Measurements from ENCODE around the gene PSMA5.
"Not testable (repeated sequence)": the region's sequence is repeated elsewhere in the genome, so short reads cannot be mapped to it uniquely, and the experiment has no call there.

PSMA5 gene

GRCh38 chr1:109432336-109432735 lies 6.1 kb upstream of the PSMA5 start:
- DNase-seq (ENCODE audit: low spot score): no peak

- no peak for DNase-seq (ENCODE audit: low spot score)
Measured at GRCh38 chr1:109427171-109427467, 871 bp upstream of the PSMA5 start.

GRCh38 chr1:109425391-109426280 lies 612 bp downstream of the PSMA5 start:
- DNase-seq (ENCODE audit: low spot score): peak; percentile 17

- DNase-seq (ENCODE audit: low spot score): no peak
Measured at GRCh38 chr1:109423498-109423897, 2.8 kb downstream of the PSMA5 start.

GRCh38 chr1:109412551-109412950 lies 13.7 kb downstream of the PSMA5 start:
- no peak for DNase-seq (ENCODE audit: low spot score)

GRCh38 chr1:109404838-109405237 lies 21.4 kb downstream of the PSMA5 start:
- DNase-seq (ENCODE audit: low spot score): no peak

- DNase-seq (ENCODE audit: low spot score): no peak
Measured at GRCh38 chr1:109402025-109402424, 24.2 kb downstream of the PSMA5 start.

GRCh38 chr1:109400035-109400655 lies 26.1 kb downstream of the PSMA5 start:
- no peak for DNase-seq (ENCODE audit: low spot score)

- no peak for DNase-seq (ENCODE audit: low spot score)
Measured at GRCh38 chr1:109399326-109399957, 26.8 kb downstream of the PSMA5 start.

GRCh38 chr1:109398343-109399225 lies 27.7 kb downstream of the PSMA5 start:
- DNase-seq (ENCODE audit: low spot score): no peak

GRCh38 chr1:109397581-109398342 lies 28.5 kb downstream of the PSMA5 start, which contains the start of gene SORT1:
SORT1 (minus strand) TSS chr1:109397918; CDS start chr1:109397892, 26 bp downstream.
- DNase-seq (ENCODE audit: low spot score): peak; percentile 90

GRCh38 chr1:109396871-109397580 lies 29.2 kb downstream of the PSMA5 start:
- no peak for DNase-seq (ENCODE audit: low spot score)

- DNase-seq (ENCODE audit: low spot score): no peak
Measured at GRCh38 chr1:109396513-109396839, 29.8 kb downstream of the PSMA5 start.

GRCh38 chr1:109395602-109396512 lies 30.4 kb downstream of the PSMA5 start:
- DNase-seq (ENCODE audit: low spot score): no peak

GRCh38 chr1:109395282-109395599 lies 31.0 kb downstream of the PSMA5 start:
- not testable (repeated sequence) for DNase-seq (ENCODE audit: low spot score)

GRCh38 chr1:109394591-109395281 lies 31.5 kb downstream of the PSMA5 start:
- DNase-seq (ENCODE audit: low spot score): no peak

- DNase-seq (ENCODE audit: low spot score): no peak
Measured at GRCh38 chr1:109393617-109394233, 32.5 kb downstream of the PSMA5 start.

GRCh38 chr1:109392788-109393616 lies 33.2 kb downstream of the PSMA5 start:
- peak; percentile 72 for DNase-seq (ENCODE audit: low spot score)
